Measurements from ENCODE around the gene ATP5MC3. TPM values are rescaled to one million over a fixed set of nuclear protein-coding genes. Genes with fewer than 3 reads are reported as not detected.
A peak's percentile ranks its signal among the peaks of the same experiment; 100 is the strongest.

Gene ATP5MC3
- total and polyA plus RNA-seq, 10 of the 15 experiments (the other 5 are each of a cell fraction or from before 2014, with no cell fraction given), result 308 to 1,196 (median 550) TPM

- TF ChIP-seq MEF2B (IDR thresholded peaks at IDR 0.05; ENCODE audit: partially characterized antibody, poor library complexity, severe bottlenecking) (no peak), GATAD2B (conservative IDR thresholded peaks at IDR 0.05; ENCODE audit: low read depth) (peak; percentile 50; the same call in 1 of the 2 replicates), E4F1 (IDR thresholded peaks at IDR 0.05; ENCODE audit: borderline replicate concordance, partially characterized antibody) (no peak), EP300 (IDR thresholded peaks at IDR 0.05; ENCODE audit: borderline replicate concordance in 1 of 2, control insufficient read depth in 1 of 2, low read depth in 2 of 2, low read length in 2 of 2) (no peak), YY1 (IDR thresholded peaks at IDR 0.05; ENCODE audit: low read depth, low read length) (peak; percentile 91), TBL1XR1 (IDR thresholded peaks at IDR 0.05; ENCODE audit: low read depth, low read length) (no peak), JUND (IDR thresholded peaks at IDR 0.05; ENCODE audit: low read depth, low read length) (no peak), EZH2 (IDR thresholded peaks at IDR 0.05; ENCODE audit: borderline replicate concordance, control insufficient read depth, low read depth, low read length) (no peak), NR2F1 (conservative IDR thresholded peaks at IDR 0.05) (peak; percentile 67), E2F8 (IDR thresholded peaks at IDR 0.05; ENCODE audit: low read depth, partially characterized antibody) (no peak), ASH2L (IDR thresholded peaks at IDR 0.05; ENCODE audit: borderline replicate concordance, low read depth) (no peak)
- TF ChIP-seq, protein P1, sequence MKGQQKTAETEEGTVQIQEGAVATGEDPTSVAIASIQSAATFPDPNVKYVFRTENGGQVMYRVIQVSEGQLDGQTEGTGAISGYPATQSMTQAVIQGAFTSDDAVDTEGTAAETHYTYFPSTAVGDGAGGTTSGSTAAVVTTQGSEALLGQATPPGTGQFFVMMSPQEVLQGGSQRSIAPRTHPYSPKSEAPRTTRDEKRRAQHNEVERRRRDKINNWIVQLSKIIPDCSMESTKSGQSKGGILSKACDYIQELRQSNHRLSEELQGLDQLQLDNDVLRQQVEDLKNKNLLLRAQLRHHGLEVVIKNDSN (IDR thresholded peaks at IDR 0.05; ENCODE audit: borderline replicate concordance, extremely low read length, insufficient read depth, low read depth, low read length), result peak; percentile 38
- TF ChIP-seq, protein P2, sequence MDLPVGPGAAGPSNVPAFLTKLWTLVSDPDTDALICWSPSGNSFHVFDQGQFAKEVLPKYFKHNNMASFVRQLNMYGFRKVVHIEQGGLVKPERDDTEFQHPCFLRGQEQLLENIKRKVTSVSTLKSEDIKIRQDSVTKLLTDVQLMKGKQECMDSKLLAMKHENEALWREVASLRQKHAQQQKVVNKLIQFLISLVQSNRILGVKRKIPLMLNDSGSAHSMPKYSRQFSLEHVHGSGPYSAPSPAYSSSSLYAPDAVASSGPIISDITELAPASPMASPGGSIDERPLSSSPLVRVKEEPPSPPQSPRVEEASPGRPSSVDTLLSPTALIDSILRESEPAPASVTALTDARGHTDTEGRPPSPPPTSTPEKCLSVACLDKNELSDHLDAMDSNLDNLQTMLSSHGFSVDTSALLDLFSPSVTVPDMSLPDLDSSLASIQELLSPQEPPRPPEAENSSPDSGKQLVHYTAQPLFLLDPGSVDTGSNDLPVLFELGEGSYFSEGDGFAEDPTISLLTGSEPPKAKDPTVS (IDR thresholded peaks at IDR 0.05; ENCODE audit: low read depth, low read length), result no peak
- TF ChIP-seq, protein P3, sequence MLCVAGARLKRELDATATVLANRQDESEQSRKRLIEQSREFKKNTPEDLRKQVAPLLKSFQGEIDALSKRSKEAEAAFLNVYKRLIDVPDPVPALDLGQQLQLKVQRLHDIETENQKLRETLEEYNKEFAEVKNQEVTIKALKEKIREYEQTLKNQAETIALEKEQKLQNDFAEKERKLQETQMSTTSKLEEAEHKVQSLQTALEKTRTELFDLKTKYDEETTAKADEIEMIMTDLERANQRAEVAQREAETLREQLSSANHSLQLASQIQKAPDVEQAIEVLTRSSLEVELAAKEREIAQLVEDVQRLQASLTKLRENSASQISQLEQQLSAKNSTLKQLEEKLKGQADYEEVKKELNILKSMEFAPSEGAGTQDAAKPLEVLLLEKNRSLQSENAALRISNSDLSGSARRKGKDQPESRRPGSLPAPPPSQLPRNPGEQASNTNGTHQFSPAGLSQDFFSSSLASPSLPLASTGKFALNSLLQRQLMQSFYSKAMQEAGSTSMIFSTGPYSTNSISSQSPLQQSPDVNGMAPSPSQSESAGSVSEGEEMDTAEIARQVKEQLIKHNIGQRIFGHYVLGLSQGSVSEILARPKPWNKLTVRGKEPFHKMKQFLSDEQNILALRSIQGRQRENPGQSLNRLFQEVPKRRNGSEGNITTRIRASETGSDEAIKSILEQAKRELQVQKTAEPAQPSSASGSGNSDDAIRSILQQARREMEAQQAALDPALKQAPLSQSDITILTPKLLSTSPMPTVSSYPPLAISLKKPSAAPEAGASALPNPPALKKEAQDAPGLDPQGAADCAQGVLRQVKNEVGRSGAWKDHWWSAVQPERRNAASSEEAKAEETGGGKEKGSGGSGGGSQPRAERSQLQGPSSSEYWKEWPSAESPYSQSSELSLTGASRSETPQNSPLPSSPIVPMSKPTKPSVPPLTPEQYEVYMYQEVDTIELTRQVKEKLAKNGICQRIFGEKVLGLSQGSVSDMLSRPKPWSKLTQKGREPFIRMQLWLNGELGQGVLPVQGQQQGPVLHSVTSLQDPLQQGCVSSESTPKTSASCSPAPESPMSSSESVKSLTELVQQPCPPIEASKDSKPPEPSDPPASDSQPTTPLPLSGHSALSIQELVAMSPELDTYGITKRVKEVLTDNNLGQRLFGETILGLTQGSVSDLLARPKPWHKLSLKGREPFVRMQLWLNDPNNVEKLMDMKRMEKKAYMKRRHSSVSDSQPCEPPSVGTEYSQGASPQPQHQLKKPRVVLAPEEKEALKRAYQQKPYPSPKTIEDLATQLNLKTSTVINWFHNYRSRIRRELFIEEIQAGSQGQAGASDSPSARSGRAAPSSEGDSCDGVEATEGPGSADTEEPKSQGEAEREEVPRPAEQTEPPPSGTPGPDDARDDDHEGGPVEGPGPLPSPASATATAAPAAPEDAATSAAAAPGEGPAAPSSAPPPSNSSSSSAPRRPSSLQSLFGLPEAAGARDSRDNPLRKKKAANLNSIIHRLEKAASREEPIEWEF (IDR thresholded peaks at IDR 0.05; ENCODE audit: insufficient replicate concordance, low read depth, low read length), result no peak
These were observed 13.5 kb downstream of the ATP5MC3 start, which contains the start of gene ATF2 (continued) for GRCh38 chr2:175167792-175168563.
